Panc1 (cell line): Measurements from ENCODE around the gene NTM.

Experiments used
- POLR2AphosphoS5 ChIP-seq: IDR thresholded peaks from 2 replicates; pipeline ENCODE4 v1.6.1; 2012; ENCODE audit warnings: mild to moderate bottlenecking, low read depth, low read length, moderate library complexity
- TF ChIP-seq, protein P1 (sequence below): fragments of 450-650 bp; IDR thresholded peaks from 2 replicates; pipeline ENCODE4 v1.5.1; 2017; ENCODE audit warnings: mild to moderate bottlenecking
- TF ChIP-seq, protein P2 (sequence below), 2 experiments: IDR thresholded peaks; 2 replicates each; pipeline ENCODE4 v1.6.1; 2011 to 2012; ENCODE audit warnings: low read depth in 2 of 2, control low read depth in 1 of 2, low read length in 1 of 2, mild to moderate bottlenecking in 1 of 2, moderate library complexity in 1 of 2; ENCODE audit not compliant: insufficient read depth in 1 of 2

DNA sequence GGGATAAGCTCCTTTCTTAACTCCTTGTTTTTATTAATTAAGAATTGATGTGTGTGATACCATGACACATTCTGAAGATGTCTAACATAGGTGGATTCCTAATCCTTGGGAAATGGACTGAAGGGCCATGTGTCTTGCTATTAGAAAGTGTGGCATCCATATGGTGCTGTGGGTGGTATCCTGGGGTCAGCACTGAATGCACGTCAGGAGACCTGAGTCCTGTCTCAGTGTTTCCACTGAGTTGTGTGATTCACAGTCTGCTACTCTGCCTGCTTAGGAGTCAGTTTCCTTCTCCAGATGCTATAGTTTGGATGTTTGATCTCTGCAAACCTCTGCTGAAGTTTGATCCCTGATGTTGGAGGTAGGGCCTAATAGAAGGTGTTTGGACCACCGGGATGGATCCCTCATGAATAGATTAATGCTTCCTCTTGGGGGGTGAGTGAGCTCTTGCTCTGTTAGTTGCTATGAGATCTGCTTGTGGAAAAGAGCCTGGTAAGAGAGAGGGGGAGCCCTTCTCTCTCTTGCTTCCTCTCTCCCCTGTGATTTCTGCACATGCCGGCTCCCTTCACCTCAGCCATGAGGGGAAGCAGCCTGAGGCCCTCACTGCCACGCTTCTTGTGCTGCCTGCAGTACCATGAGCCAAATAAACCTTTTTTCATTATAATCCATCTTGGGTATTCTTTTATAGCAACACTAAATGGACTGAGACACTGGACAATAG lies 666.5 kb downstream of the NTM start:
- TF ChIP-seq POLR2AphosphoS5 = no peak
- TF ChIP-seq, protein P1, sequence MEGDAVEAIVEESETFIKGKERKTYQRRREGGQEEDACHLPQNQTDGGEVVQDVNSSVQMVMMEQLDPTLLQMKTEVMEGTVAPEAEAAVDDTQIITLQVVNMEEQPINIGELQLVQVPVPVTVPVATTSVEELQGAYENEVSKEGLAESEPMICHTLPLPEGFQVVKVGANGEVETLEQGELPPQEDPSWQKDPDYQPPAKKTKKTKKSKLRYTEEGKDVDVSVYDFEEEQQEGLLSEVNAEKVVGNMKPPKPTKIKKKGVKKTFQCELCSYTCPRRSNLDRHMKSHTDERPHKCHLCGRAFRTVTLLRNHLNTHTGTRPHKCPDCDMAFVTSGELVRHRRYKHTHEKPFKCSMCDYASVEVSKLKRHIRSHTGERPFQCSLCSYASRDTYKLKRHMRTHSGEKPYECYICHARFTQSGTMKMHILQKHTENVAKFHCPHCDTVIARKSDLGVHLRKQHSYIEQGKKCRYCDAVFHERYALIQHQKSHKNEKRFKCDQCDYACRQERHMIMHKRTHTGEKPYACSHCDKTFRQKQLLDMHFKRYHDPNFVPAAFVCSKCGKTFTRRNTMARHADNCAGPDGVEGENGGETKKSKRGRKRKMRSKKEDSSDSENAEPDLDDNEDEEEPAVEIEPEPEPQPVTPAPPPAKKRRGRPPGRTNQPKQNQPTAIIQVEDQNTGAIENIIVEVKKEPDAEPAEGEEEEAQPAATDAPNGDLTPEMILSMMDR = no peak
- TF ChIP-seq, protein P2, sequence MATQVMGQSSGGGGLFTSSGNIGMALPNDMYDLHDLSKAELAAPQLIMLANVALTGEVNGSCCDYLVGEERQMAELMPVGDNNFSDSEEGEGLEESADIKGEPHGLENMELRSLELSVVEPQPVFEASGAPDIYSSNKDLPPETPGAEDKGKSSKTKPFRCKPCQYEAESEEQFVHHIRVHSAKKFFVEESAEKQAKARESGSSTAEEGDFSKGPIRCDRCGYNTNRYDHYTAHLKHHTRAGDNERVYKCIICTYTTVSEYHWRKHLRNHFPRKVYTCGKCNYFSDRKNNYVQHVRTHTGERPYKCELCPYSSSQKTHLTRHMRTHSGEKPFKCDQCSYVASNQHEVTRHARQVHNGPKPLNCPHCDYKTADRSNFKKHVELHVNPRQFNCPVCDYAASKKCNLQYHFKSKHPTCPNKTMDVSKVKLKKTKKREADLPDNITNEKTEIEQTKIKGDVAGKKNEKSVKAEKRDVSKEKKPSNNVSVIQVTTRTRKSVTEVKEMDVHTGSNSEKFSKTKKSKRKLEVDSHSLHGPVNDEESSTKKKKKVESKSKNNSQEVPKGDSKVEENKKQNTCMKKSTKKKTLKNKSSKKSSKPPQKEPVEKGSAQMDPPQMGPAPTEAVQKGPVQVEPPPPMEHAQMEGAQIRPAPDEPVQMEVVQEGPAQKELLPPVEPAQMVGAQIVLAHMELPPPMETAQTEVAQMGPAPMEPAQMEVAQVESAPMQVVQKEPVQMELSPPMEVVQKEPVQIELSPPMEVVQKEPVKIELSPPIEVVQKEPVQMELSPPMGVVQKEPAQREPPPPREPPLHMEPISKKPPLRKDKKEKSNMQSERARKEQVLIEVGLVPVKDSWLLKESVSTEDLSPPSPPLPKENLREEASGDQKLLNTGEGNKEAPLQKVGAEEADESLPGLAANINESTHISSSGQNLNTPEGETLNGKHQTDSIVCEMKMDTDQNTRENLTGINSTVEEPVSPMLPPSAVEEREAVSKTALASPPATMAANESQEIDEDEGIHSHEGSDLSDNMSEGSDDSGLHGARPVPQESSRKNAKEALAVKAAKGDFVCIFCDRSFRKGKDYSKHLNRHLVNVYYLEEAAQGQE (IDR thresholded peaks at IDR 0.05; ENCODE audit: insufficient read depth in 1 of 2, low read depth in 2 of 2, low read length in 1 of 2) = no peak
